ENCODE results near the gene UBAC1.

Gene UBAC1

GRCh38 chr9:135961277-135961715, at the start of gene UBAC1:
Gene UBAC1 (minus strand): TSS chr9:135961373. CDS start chr9:135961162, 211 bp downstream.
- peak within 1 kb of the TSS; percentile 82 for H3K4me3 Mint-ChIP-seq

GRCh38 chr9:136010615-136011361, 49.6 kb upstream of the UBAC1 start:
- H3K9me3 Mint-ChIP-seq = no peaks in the 10 kb centered on the region
- H3K36me3 Mint-ChIP-seq (ENCODE audit: low read depth) = no peaks in the 10 kb centered on the region
- no peaks in the 10 kb centered on the region for H3K27me3 Mint-ChIP-seq
- DNase-seq (no peak), ATAC-seq (no peak)
- no peak overlapping the region for H3K4me3 Mint-ChIP-seq
- H3K4me1 Mint-ChIP-seq = no peaks in the 10 kb centered on the region
- H3K27ac Mint-ChIP-seq = no peak overlapping the region

More at GRCh38 chr9:135961277-135961715, at the start of gene UBAC1:
- Mint-ChIP-seq H3K27me3 (peaks cover 3% of the 10 kb centered on the region), H3K36me3 (ENCODE audit: low read depth) (peaks cover 2% of the 10 kb centered on the region), H3K4me1 (peaks cover 34% of the 10 kb centered on the region), H3K9me3 (no peaks in the 10 kb centered on the region), H3K27ac (peak within 1 kb of the TSS; percentile 79)
- ATAC-seq (peak; percentile 95), DNase-seq (peak; percentile 96)

GRCh38 chr9:136010176-136010575, 49.0 kb upstream of the UBAC1 start:
- Mint-ChIP-seq H3K9me3 (no peaks in the 10 kb centered on the region), H3K4me1 (no peaks in the 10 kb centered on the region), H3K36me3 (ENCODE audit: low read depth) (no peaks in the 10 kb centered on the region), H3K4me3 (no peak overlapping the region), H3K27ac (no peak overlapping the region), H3K27me3 (no peaks in the 10 kb centered on the region)
- ATAC-seq = no peak
- no peak for DNase-seq

- H3K9me3 Mint-ChIP-seq = no peaks in the 10 kb centered on the region
- no peak overlapping the region for H3K4me3 Mint-ChIP-seq
- no peak for DNase-seq
- H3K4me1 Mint-ChIP-seq = no peaks in the 10 kb centered on the region
- H3K27ac Mint-ChIP-seq = no peak overlapping the region
- ATAC-seq = no peak
- H3K27me3 Mint-ChIP-seq = no peaks in the 10 kb centered on the region
- no peaks in the 10 kb centered on the region for H3K36me3 Mint-ChIP-seq (ENCODE audit: low read depth)
These were observed 48.3 kb upstream of the UBAC1 start for GRCh38 chr9:136009516-136009915.

GRCh38 chr9:136008693-136008997, 47.5 kb upstream of the UBAC1 start:
- no peaks in the 10 kb centered on the region for H3K9me3 Mint-ChIP-seq
- no peaks in the 10 kb centered on the region for H3K4me1 Mint-ChIP-seq
- no peaks in the 10 kb centered on the region for H3K36me3 Mint-ChIP-seq (ENCODE audit: low read depth)
- H3K27me3 Mint-ChIP-seq = no peaks in the 10 kb centered on the region
- H3K4me3 Mint-ChIP-seq = no peak overlapping the region
- no peak for DNase-seq
- ATAC-seq = no peak
- H3K27ac Mint-ChIP-seq = no peak overlapping the region

GRCh38 chr9:136007934-136008692, 46.9 kb upstream of the UBAC1 start:
- H3K9me3 Mint-ChIP-seq = no peaks in the 10 kb centered on the region
- ATAC-seq (no peak), DNase-seq (no peak)
- no peaks in the 10 kb centered on the region for H3K36me3 Mint-ChIP-seq (ENCODE audit: low read depth)
- no peaks in the 10 kb centered on the region for H3K4me1 Mint-ChIP-seq
- no peak overlapping the region for H3K4me3 Mint-ChIP-seq
- H3K27ac Mint-ChIP-seq = no peak overlapping the region
- no peaks in the 10 kb centered on the region for H3K27me3 Mint-ChIP-seq

GRCh38 chr9:136007276-136007933, 46.2 kb upstream of the UBAC1 start:
- no peak for ATAC-seq
- Mint-ChIP-seq H3K4me1 (no peaks in the 10 kb centered on the region), H3K27ac (no peak overlapping the region), H3K27me3 (no peaks in the 10 kb centered on the region), H3K36me3 (ENCODE audit: low read depth) (no peaks in the 10 kb centered on the region), H3K4me3 (no peak overlapping the region), H3K9me3 (no peaks in the 10 kb centered on the region)
- DNase-seq = no peak

- DNase-seq (no peak), ATAC-seq (no peak)
- Mint-ChIP-seq H3K36me3 (ENCODE audit: low read depth) (no peaks in the 10 kb centered on the region), H3K4me1 (no peaks in the 10 kb centered on the region), H3K27ac (no peak overlapping the region), H3K4me3 (no peak overlapping the region), H3K9me3 (no peaks in the 10 kb centered on the region), H3K27me3 (no peaks in the 10 kb centered on the region)
These were observed 45.0 kb upstream of the UBAC1 start for GRCh38 chr9:136006169-136006568.

- no peaks in the 10 kb centered on the region for H3K9me3 Mint-ChIP-seq
- no peak overlapping the region for H3K4me3 Mint-ChIP-seq
- H3K4me1 Mint-ChIP-seq = no peaks in the 10 kb centered on the region
- no peaks in the 10 kb centered on the region for H3K27me3 Mint-ChIP-seq
- H3K36me3 Mint-ChIP-seq (ENCODE audit: low read depth) = no peaks in the 10 kb centered on the region
- H3K27ac Mint-ChIP-seq = no peak overlapping the region
- ATAC-seq (no peak), DNase-seq (no peak)
These were observed 43.5 kb upstream of the UBAC1 start for GRCh38 chr9:136004712-136005111.

GRCh38 chr9:136004219-136004618, 43.0 kb upstream of the UBAC1 start:
- Mint-ChIP-seq H3K4me3 (no peak overlapping the region), H3K27ac (no peak overlapping the region), H3K36me3 (ENCODE audit: low read depth) (no peaks in the 10 kb centered on the region), H3K27me3 (no peaks in the 10 kb centered on the region), H3K9me3 (no peaks in the 10 kb centered on the region), H3K4me1 (no peaks in the 10 kb centered on the region)
- no peak for DNase-seq
- ATAC-seq = no peak

- Mint-ChIP-seq H3K4me1 (no peaks in the 10 kb centered on the region), H3K27me3 (no peaks in the 10 kb centered on the region), H3K4me3 (no peak overlapping the region), H3K27ac (no peak overlapping the region), H3K36me3 (ENCODE audit: low read depth) (no peaks in the 10 kb centered on the region), H3K9me3 (no peaks in the 10 kb centered on the region)
- DNase-seq = no peak
- peak; percentile 17 for ATAC-seq
These were observed 42.4 kb upstream of the UBAC1 start for GRCh38 chr9:136003411-136004218.

GRCh38 chr9:136002881-136003280, 41.7 kb upstream of the UBAC1 start:
- Mint-ChIP-seq H3K4me1 (no peaks in the 10 kb centered on the region), H3K27me3 (no peaks in the 10 kb centered on the region), H3K27ac (no peak overlapping the region), H3K4me3 (no peak overlapping the region), H3K36me3 (ENCODE audit: low read depth) (no peaks in the 10 kb centered on the region), H3K9me3 (no peaks in the 10 kb centered on the region)
- DNase-seq (no peak), ATAC-seq (no peak)

GRCh38 chr9:136002215-136002614, 41.0 kb upstream of the UBAC1 start:
- H3K4me3 Mint-ChIP-seq = no peak overlapping the region
- H3K4me1 Mint-ChIP-seq = no peaks in the 10 kb centered on the region
- DNase-seq (no peak), ATAC-seq (no peak)
- no peak overlapping the region for H3K27ac Mint-ChIP-seq
- H3K27me3 Mint-ChIP-seq = no peaks in the 10 kb centered on the region
- H3K36me3 Mint-ChIP-seq (ENCODE audit: low read depth) = no peaks in the 10 kb centered on the region
- no peaks in the 10 kb centered on the region for H3K9me3 Mint-ChIP-seq

GRCh38 chr9:136001231-136001630, 40.1 kb upstream of the UBAC1 start:
- H3K4me1 Mint-ChIP-seq = no peaks in the 10 kb centered on the region
- H3K4me3 Mint-ChIP-seq = no peak overlapping the region
- no peak overlapping the region for H3K27ac Mint-ChIP-seq
- no peaks in the 10 kb centered on the region for H3K9me3 Mint-ChIP-seq
- ATAC-seq = no peak
- H3K27me3 Mint-ChIP-seq = no peaks in the 10 kb centered on the region
- H3K36me3 Mint-ChIP-seq (ENCODE audit: low read depth) = no peaks in the 10 kb centered on the region
- DNase-seq = no peak

All from activated naive CD8-positive, alpha-beta T cell treated with anti-CD3 and anti-CD28 coated beads, Interleukin-2, amount 50 U/mL, for 24 hours (primary cell).